ENCODE results near the gene DYNC2LI1.

- TF ChIP-seq GTF2F1 (IDR thresholded peaks at IDR 0.05; ENCODE audit: borderline replicate concordance, low read depth, low read length): no peak
- TF ChIP-seq, protein P1, sequence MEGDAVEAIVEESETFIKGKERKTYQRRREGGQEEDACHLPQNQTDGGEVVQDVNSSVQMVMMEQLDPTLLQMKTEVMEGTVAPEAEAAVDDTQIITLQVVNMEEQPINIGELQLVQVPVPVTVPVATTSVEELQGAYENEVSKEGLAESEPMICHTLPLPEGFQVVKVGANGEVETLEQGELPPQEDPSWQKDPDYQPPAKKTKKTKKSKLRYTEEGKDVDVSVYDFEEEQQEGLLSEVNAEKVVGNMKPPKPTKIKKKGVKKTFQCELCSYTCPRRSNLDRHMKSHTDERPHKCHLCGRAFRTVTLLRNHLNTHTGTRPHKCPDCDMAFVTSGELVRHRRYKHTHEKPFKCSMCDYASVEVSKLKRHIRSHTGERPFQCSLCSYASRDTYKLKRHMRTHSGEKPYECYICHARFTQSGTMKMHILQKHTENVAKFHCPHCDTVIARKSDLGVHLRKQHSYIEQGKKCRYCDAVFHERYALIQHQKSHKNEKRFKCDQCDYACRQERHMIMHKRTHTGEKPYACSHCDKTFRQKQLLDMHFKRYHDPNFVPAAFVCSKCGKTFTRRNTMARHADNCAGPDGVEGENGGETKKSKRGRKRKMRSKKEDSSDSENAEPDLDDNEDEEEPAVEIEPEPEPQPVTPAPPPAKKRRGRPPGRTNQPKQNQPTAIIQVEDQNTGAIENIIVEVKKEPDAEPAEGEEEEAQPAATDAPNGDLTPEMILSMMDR (IDR thresholded peaks at IDR 0.05; ENCODE audit: control extremely low read depth in 1 of 3, insufficient read depth in 1 of 3, low read depth in 1 of 3, low read length in 3 of 3): no peak
- TF ChIP-seq SRF (IDR thresholded peaks at IDR 0.05; ENCODE audit: low read depth, low read length): no peak
- no peak for TF ChIP-seq MAFK (IDR thresholded peaks at IDR 0.05; ENCODE audit: low read depth, low read length)
- TF ChIP-seq EZH2 (IDR thresholded peaks at IDR 0.05; ENCODE audit: low read depth, low read length, severe bottlenecking): no peak
- no peak for TF ChIP-seq CHD2 (IDR thresholded peaks at IDR 0.05; ENCODE audit: low read length)
- TF ChIP-seq MAX (IDR thresholded peaks at IDR 0.05): no peak
- TF ChIP-seq, protein P2, sequence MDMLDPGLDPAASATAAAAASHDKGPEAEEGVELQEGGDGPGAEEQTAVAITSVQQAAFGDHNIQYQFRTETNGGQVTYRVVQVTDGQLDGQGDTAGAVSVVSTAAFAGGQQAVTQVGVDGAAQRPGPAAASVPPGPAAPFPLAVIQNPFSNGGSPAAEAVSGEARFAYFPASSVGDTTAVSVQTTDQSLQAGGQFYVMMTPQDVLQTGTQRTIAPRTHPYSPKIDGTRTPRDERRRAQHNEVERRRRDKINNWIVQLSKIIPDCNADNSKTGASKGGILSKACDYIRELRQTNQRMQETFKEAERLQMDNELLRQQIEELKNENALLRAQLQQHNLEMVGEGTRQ (IDR thresholded peaks at IDR 0.05; ENCODE audit: low read length): no peak
Observed at GRCh38 chr2:43788646-43789045, 14.8 kb downstream of the DYNC2LI1 start.
